Right lung (tissue), 10 donors: ENCODE measurements around the gene CNPY3. TPM values are rescaled to one million over a fixed set of nuclear protein-coding genes. Genes with fewer than 3 reads are reported as not detected.
"Not testable (repeated sequence)": the region's sequence is repeated elsewhere in the genome, so short reads cannot be mapped to it uniquely, and the experiment has no call there.

Experiments
- DNase-seq, 2 donors: peaks; one replicate each; pipeline ENCODE4 v3.0.0-alpha.2; 2013
- long read RNA-seq, 8 donors: transcript quantifications; one replicate each; lab custom pipeline, GENCODE V29; 2026
- polyA plus RNA-seq, 5 donors: library from polyadenylated mRNA; unstranded; fragments of 120-200 nt; gene quantifications; one replicate each; pipeline versions ENCODE4 v1.2.1 to v1.2.3, GENCODE V29; 2013; ENCODE audit warnings: inconsistent platforms in 1 of 5, low replicate concordance in 1 of 5; ENCODE audit not compliant: insufficient read length in 5 of 5, insufficient read depth in 1 of 5

CNPY3 gene
- 10 to 100 TPM; 47.1 to 73.0 (median 66.2) TPM for polyA plus RNA-seq
- long read RNA-seq, donor 1, transcript CNPY3-201 (6 exons, 1,704 nt), result major isoform, 48 of 55 reads
- long read RNA-seq, donor 1, partial matches to known transcripts, result 0 of 55 reads
- long read RNA-seq, donor 1, other reads (novel, unspliced or antisense), result 7 of 55 reads
- long read RNA-seq, donor 2, transcript CNPY3-201 (6 exons, 1,704 nt), result major isoform, 23 of 23 reads
- long read RNA-seq, donor 2, partial matches to known transcripts, result 0 of 23 reads
- long read RNA-seq, donor 2, other reads (novel, unspliced or antisense), result 0 of 23 reads
- long read RNA-seq, donor 3, transcript CNPY3-201 (6 exons, 1,704 nt), result major isoform, 23 of 28 reads
- long read RNA-seq, donor 3, partial matches to known transcripts, result 0 of 28 reads
- long read RNA-seq, donor 3, other reads (novel, unspliced or antisense), result 5 of 28 reads
- long read RNA-seq, donor 4, transcript CNPY3-201 (6 exons, 1,704 nt), result major isoform, 24 of 30 reads
- long read RNA-seq, donor 4, partial matches to known transcripts, result 0 of 30 reads
- long read RNA-seq, donor 4, other reads (novel, unspliced or antisense), result 6 of 30 reads
- long read RNA-seq, donor 5, transcript CNPY3-201 (6 exons, 1,704 nt), result major isoform, 43 of 51 reads
- long read RNA-seq, donor 5, partial matches to known transcripts, result 8 of 51 reads
- long read RNA-seq, donor 5, other reads (novel, unspliced or antisense), result 0 of 51 reads
- long read RNA-seq, donor 6, transcript CNPY3-201 (6 exons, 1,704 nt), result major isoform, 32 of 37 reads
- long read RNA-seq, donor 6, partial matches to known transcripts, result 5 of 37 reads
- long read RNA-seq, donor 6, other reads (novel, unspliced or antisense), result 0 of 37 reads
- long read RNA-seq, donor 7, transcript CNPY3-201 (6 exons, 1,704 nt), result major isoform, 39 of 39 reads
- long read RNA-seq, donor 7, partial matches to known transcripts, result 0 of 39 reads
- long read RNA-seq, donor 7, other reads (novel, unspliced or antisense), result 0 of 39 reads
- long read RNA-seq, donor 8, transcript CNPY3-201 (6 exons, 1,704 nt), result major isoform, 11 of 11 reads
- long read RNA-seq, donor 8, partial matches to known transcripts, result 0 of 11 reads
- long read RNA-seq, donor 8, other reads (novel, unspliced or antisense), result 0 of 11 reads

- peak; percentile 90 to 94 for DNase-seq
These were observed at the start of gene CNPY3 for GRCh38 chr6:42928986-42929820. Gene CNPY3, plus strand, starts transcription at chr6:42929480. Its CDS starts 91 bp downstream, at chr6:42929571.

GRCh38 chr6:42880240-42880817 is 49.0 kb upstream of the CNPY3 start:
- DNase-seq, result not testable (repeated sequence)

GRCh38 chr6:42880871-42881270 is 48.4 kb upstream of the CNPY3 start:
- DNase-seq, result not testable (repeated sequence)

- DNase-seq, result no peak
These were observed 43.6 kb upstream of the CNPY3 start for GRCh38 chr6:42885702-42886101.

GRCh38 chr6:42888201-42888600 is 41.1 kb upstream of the CNPY3 start:
- DNase-seq, result not testable (repeated sequence)

- DNase-seq, result no peak
These were observed 39.5 kb upstream of the CNPY3 start for GRCh38 chr6:42889815-42890214.

- peak; percentile 92 to 93 for DNase-seq
These were observed 38.7 kb upstream of the CNPY3 start for GRCh38 chr6:42890311-42891198.

- no peak for DNase-seq
These were observed 38.0 kb upstream of the CNPY3 start for GRCh38 chr6:42891199-42891722.

GRCh38 chr6:42894041-42894828 is 35.0 kb upstream of the CNPY3 start:
- DNase-seq, result not testable (repeated sequence)

- DNase-seq, result no peak
These were observed 33.0 kb upstream of the CNPY3 start for GRCh38 chr6:42896178-42896719.

- peak in 1 of 2 donors; percentile 32 for DNase-seq
These were observed 30.4 kb upstream of the CNPY3 start for GRCh38 chr6:42898891-42899361.

GRCh38 chr6:42899871-42900270 is 29.4 kb upstream of the CNPY3 start:
- no peak for DNase-seq

- peak; percentile 74 to 81 for DNase-seq
These were observed 27.7 kb upstream of the CNPY3 start for GRCh38 chr6:42901538-42901957.

GRCh38 chr6:42902429-42903263 is 26.6 kb upstream of the CNPY3 start:
- DNase-seq, result not testable (repeated sequence)

GRCh38 chr6:42904467-42904866 is 24.8 kb upstream of the CNPY3 start:
- DNase-seq, result no peak

- no peak for DNase-seq
These were observed 21.9 kb upstream of the CNPY3 start for GRCh38 chr6:42907336-42907735.

GRCh38 chr6:42909835-42910234 is 19.4 kb upstream of the CNPY3 start:
- DNase-seq, result no peak
